ENCODE data around the gene RIMBP2.

RIMBP2 gene

DNA sequence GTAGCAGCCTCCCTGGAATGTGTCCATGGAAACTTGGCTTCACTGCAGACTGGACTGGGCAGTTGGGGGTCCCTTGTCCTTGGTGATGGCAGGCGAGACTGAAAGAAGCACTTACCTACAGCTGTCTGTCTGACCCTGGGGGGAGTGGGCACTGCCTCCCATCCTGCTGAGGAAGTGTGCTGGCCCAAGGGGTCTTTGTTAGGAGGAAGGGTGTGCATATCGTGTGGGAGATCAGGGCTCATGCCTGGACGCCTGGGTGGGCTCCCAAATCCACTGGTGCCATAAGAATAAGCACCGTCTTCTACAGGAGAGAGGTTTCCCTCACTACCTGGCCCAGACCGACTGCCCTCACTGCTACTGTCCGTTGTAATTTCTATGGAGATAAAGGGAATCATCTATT, 297.0 kb downstream of the RIMBP2 start:
- H3K4me3 ChIP-seq (ENCODE audit: low read depth, low read length), result no peak overlapping the region
- TF ChIP-seq, protein P1, sequence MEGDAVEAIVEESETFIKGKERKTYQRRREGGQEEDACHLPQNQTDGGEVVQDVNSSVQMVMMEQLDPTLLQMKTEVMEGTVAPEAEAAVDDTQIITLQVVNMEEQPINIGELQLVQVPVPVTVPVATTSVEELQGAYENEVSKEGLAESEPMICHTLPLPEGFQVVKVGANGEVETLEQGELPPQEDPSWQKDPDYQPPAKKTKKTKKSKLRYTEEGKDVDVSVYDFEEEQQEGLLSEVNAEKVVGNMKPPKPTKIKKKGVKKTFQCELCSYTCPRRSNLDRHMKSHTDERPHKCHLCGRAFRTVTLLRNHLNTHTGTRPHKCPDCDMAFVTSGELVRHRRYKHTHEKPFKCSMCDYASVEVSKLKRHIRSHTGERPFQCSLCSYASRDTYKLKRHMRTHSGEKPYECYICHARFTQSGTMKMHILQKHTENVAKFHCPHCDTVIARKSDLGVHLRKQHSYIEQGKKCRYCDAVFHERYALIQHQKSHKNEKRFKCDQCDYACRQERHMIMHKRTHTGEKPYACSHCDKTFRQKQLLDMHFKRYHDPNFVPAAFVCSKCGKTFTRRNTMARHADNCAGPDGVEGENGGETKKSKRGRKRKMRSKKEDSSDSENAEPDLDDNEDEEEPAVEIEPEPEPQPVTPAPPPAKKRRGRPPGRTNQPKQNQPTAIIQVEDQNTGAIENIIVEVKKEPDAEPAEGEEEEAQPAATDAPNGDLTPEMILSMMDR (IDR thresholded peaks at IDR 0.05; ENCODE audit: control insufficient read depth, extremely low read depth, insufficient read depth), result no peak
- DNase-seq (ENCODE audit: low read depth), result no peak

DNA sequence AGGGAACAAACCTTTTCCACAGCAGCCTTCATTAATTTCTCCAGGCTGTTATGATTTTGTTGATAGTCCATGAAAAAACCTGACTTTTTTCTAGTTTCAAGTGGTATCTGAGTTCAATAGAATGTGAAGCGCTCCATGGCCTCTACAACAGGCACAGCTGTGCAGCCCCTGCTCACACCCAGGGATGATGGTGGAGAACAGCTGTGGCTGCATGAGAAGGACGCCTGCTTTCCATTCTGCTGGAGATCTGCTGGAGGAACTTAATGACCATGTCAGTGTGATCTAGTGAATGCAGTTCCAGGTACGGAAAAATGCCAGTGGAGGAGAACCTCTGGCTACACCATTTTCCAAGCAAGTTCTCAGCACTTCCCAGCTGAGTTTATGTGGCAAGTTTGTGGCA, 297.8 kb downstream of the RIMBP2 start:
- DNase-seq (ENCODE audit: low read depth), result no peak
- TF ChIP-seq, protein P1 (IDR thresholded peaks at IDR 0.05; ENCODE audit: control insufficient read depth, extremely low read depth, insufficient read depth), result no peak
- no peak overlapping the region for H3K4me3 ChIP-seq (ENCODE audit: low read depth, low read length)

DNA sequence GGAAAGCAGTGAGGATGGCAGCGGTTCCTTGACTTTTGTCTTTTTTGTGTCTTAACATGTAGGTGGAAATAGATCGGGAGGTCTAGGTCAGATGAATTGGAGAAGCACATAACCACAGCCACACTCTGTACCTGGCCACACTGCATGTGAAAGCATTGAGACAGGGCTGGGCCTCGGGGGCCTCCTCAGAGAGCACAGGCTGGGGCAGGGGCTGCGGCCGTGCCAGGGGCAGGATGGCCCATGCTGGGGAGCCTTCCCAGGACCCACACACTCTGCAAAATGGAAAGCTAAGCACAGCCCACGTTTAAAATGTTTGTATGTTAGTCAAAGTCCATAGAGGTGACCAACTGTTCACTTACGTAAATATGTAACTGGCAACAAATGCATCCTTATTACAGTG, 301.7 kb downstream of the RIMBP2 start:
- DNase-seq (ENCODE audit: low read depth), result no peak
- TF ChIP-seq, protein P1 (IDR thresholded peaks at IDR 0.05; ENCODE audit: control insufficient read depth, extremely low read depth, insufficient read depth), result no peak
- no peak overlapping the region for H3K4me3 ChIP-seq (ENCODE audit: low read depth, low read length)

DNA sequence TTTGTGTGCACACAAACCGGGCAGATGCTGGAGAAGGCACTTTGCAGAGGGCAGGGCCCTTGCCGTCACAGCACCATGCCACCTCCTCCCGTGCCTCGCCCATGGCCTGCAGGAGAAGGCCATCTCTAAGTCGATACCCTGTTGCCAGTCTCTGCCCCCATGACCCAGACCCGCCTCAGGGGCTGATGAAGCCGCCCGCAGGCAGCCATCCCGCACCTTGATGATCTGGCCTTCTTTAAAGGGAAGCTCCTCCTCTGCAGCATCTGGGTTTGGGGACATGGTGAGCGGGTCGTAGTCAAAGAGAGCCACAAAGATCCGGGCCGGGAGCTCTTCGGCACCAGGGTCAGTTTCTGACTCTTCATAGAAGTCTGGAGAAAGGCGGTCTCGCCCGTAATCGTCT, 302.2 kb downstream of the RIMBP2 start:
- TF ChIP-seq, protein P1 (IDR thresholded peaks at IDR 0.05; ENCODE audit: control insufficient read depth, extremely low read depth, insufficient read depth), result no peak
- DNase-seq (ENCODE audit: low read depth), result no peak
- H3K4me3 ChIP-seq (ENCODE audit: low read depth, low read length), result no peak overlapping the region

DNA sequence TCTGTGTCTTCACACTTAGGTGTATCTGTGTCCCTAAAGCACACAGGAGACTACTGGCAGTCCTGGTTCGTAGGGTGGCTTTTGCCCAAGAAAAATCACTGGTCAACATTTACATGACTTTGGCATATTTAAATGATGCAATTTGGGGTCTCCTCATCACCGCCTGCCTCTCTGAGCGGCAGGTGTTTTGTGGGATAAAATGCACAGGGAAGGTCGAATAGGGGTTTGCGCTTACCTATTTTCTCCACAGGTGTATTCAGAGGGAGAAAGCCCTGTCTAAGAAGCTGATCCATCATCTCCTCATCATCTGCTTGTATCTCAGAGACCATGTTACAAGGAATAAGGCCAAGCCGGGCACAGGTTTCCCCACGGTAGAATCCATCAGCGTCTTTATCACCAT, 303.7 kb downstream of the RIMBP2 start:
- no peak overlapping the region for H3K4me3 ChIP-seq (ENCODE audit: low read depth, low read length)
- TF ChIP-seq, protein P1 (IDR thresholded peaks at IDR 0.05; ENCODE audit: control insufficient read depth, extremely low read depth, insufficient read depth), result no peak
- DNase-seq (ENCODE audit: low read depth), result no peak

DNA sequence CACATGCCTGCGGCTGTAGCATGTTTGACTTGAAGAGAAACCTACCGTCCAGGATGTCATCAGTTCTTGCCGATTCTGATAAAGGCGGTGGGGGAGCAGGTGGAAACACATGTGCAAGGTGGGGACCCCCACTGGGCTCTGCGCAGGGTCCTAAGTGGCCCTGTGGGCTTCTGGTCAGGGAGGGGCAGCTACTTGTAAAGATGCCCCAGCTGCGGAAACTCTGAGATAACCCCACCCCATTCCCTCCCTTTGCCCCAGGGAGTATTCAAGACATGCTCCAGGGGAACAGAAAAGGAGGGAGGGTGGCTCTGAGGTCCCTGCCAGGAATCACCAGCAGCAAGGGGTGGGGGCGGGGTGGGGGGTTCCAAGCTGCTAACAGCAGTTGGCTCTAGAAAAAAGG, 310.8 kb downstream of the RIMBP2 start:
- no peak overlapping the region for H3K4me3 ChIP-seq (ENCODE audit: low read depth, low read length)
- no peak for DNase-seq (ENCODE audit: low read depth)
- TF ChIP-seq, protein P1 (IDR thresholded peaks at IDR 0.05; ENCODE audit: control insufficient read depth, extremely low read depth, insufficient read depth), result no peak

DNA sequence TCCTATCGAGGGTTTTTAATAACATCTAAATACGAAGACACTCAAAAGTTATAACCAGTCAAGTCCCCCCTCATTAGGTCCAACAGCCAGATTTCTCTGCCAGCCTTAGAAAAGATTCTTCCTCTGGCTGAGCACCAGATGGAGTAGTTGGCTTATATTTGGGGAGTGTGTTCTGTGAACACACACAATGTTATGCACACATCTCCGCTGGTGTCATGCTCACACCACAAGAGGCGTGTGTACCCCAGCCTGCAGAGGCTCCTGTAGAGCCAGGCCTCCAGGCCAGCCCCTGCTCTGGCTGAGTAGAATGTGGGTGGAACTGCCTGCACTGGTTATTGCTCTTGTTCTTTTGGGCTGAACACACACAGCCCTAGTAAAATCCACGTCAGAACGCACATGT, 314.4 kb downstream of the RIMBP2 start:
- DNase-seq (ENCODE audit: low read depth), result no peak
- H3K4me3 ChIP-seq (ENCODE audit: low read depth, low read length), result no peak overlapping the region
- TF ChIP-seq, protein P1 (IDR thresholded peaks at IDR 0.05; ENCODE audit: control insufficient read depth, extremely low read depth, insufficient read depth), result peak; percentile 70

Data from LNCaP clone FGC (cell line).